ENCODE measurements around the gene SEMA7A. TPM values are rescaled to one million over a fixed set of nuclear protein-coding genes. Genes with fewer than 3 reads are reported as not detected.
"Not testable (repeated sequence)": the region's sequence is repeated elsewhere in the genome, so short reads cannot be mapped to it uniquely, and the experiment has no call there.

The SEMA7A gene
- polyA plus RNA-seq, 1 of the 3 experiments (the other 2 are of a cell fraction) = 1.3 TPM

DNA sequence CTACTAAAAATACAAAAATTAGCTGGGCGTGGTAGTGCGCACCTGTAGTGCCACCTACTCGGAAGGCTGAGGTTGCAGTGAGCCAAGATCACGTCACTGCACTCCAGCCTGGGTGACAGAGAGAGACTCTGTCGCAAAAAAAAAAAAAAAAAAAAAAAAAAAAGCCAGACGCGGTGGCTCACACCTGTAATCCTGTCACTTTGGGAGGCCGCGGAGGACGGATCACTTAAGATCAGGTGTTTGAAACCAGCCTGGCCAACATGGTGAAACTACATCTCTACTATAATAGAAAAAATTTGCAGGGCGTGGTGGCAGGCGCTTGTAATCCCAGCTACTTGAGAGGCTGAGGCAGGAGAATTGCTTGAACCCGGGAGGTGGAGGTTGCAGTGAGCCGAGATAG, 26.0 kb upstream of the SEMA7A start:
- WGBS (ENCODE audit: low lambda C conversion rate) = 86% methylated on average over 13 of the region's 14 CpGs
- H3K4me1 ChIP-seq (ENCODE audit: control insufficient read depth in 1 of 2, insufficient read depth in 2 of 2, low read depth in 1 of 2, low read length in 1 of 2); H4K20me1 ChIP-seq (ENCODE audit: insufficient read depth); DNase-seq; H3K9me2 ChIP-seq; POLR2A ChIA-PET; H3F3A ChIP-seq (replicated peaks; ENCODE audit: insufficient read depth); H3K9me3 ChIP-seq; H3K27ac ChIP-seq (ENCODE audit: low read depth in 2 of 2, low read length in 1 of 2); H3K27me3 ChIP-seq (ENCODE audit: insufficient read depth): not testable (repeated sequence)
- Histone ChIP-seq H3K79me2 (ENCODE audit: insufficient read depth) (peaks cover 28% of the 10 kb centered on the region), H3K9ac (peak overlapping the region; percentile 69; the same call in 1 of the 2 replicates), H2AFZ (ENCODE audit: low read depth) (0 out of 2 replicates have a peak overlapping the region, but pooled peaks have one; percentile 85), H3K4me2 (peak overlapping the region; percentile 82), H3K36me3 (replicated peaks in 1 of 2; ENCODE audit: control insufficient read depth in 1 of 2, insufficient read depth in 2 of 2, low read length in 1 of 2) (peaks cover 10 to 17% of the 10 kb centered on the region in 2 experiments), H3K4me3 (ENCODE audit: low read depth in 2 of 2, low read length in 1 of 2) (peak overlapping the region; percentile 77 to 78)
- CTCF ChIA-PET = interaction anchor here (1.4 to 36.5 kb wide), 2 partner anchors 21 to 82 kb away, joined by 11 to 779 read pairs; partner anchors contain the start of gene CYP11A1

DNA sequence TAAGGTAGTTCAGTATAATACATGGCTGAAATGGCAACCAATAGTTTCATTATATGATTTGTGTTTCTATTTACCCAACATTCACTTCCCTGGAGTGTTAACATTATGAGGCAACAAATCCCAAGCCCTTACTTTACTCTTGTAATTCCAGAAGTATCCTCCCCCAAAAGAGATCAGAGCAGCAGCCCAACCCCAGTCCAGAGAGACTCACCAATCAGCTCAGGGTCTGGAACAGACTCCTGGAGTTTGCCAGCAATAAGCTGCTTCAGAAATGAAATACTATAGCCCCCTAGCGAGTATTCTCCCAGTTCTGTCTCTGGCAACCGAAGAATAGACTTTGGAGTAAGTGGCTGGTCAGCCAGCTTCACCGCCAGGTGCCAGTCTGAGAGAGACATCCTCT, 24.7 kb upstream of the SEMA7A start:
- Histone ChIP-seq H4K20me1 (ENCODE audit: insufficient read depth) (no peaks in the 10 kb centered on the region), H2AFZ (ENCODE audit: low read depth) (no peak overlapping the region), H3K79me2 (ENCODE audit: insufficient read depth) (peaks cover 26% of the 10 kb centered on the region), H3K4me1 (ENCODE audit: control insufficient read depth in 1 of 2, insufficient read depth in 2 of 2, low read depth in 1 of 2, low read length in 1 of 2) (peaks cover 0 to 6% of the 10 kb centered on the region in 2 experiments; a peak in 1 of 4 replicates), H3K36me3 (replicated peaks in 1 of 2; ENCODE audit: control insufficient read depth in 1 of 2, insufficient read depth in 2 of 2, low read length in 1 of 2) (peaks cover 17 to 18% of the 10 kb centered on the region in 2 experiments), H3K27ac (ENCODE audit: low read depth in 2 of 2, low read length in 1 of 2) (no peak overlapping the region), H3K4me2 (no peak overlapping the region), H3K9me2 (no peaks in the 10 kb centered on the region), H3K27me3 (ENCODE audit: insufficient read depth) (no peaks in the 10 kb centered on the region), H3F3A (replicated peaks; ENCODE audit: insufficient read depth) (peaks cover 4% of the 10 kb centered on the region), H3K9me3 (no peaks in the 10 kb centered on the region), H3K9ac (no peak overlapping the region), H3K4me3 (ENCODE audit: low read depth in 2 of 2, low read length in 1 of 2) (no peak overlapping the region)
- CTCF ChIA-PET = interaction anchor here (0.7 to 36.5 kb wide), 4 partner anchors 8 to 115 kb away, joined by 3 to 779 read pairs (median 4); partner anchors contain the start of gene CYP11A1
- 100% methylated on average over 2 of the region's 3 CpGs for WGBS (ENCODE audit: low lambda C conversion rate)
- POLR2A ChIA-PET = no interaction called here
- no peak for DNase-seq
- no peak for TF ChIP-seq GATA2 (CRISPR knock-in tag; IDR thresholded peaks at IDR 0.05)
- TF ChIP-seq, protein P1, sequence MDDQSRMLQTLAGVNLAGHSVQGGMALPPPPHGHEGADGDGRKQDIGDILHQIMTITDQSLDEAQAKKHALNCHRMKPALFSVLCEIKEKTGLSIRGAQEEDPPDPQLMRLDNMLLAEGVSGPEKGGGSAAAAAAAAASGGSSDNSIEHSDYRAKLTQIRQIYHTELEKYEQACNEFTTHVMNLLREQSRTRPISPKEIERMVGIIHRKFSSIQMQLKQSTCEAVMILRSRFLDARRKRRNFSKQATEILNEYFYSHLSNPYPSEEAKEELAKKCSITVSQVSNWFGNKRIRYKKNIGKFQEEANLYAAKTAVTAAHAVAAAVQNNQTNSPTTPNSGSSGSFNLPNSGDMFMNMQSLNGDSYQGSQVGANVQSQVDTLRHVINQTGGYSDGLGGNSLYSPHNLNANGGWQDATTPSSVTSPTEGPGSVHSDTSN (IDR thresholded peaks at IDR 0.05) = no peak
- TF ChIP-seq, protein P2, sequence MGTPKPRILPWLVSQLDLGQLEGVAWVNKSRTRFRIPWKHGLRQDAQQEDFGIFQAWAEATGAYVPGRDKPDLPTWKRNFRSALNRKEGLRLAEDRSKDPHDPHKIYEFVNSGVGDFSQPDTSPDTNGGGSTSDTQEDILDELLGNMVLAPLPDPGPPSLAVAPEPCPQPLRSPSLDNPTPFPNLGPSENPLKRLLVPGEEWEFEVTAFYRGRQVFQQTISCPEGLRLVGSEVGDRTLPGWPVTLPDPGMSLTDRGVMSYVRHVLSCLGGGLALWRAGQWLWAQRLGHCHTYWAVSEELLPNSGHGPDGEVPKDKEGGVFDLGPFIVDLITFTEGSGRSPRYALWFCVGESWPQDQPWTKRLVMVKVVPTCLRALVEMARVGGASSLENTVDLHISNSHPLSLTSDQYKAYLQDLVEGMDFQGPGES (IDR thresholded peaks at IDR 0.05; ENCODE audit: low read depth, low read length) = no peak
- TF ChIP-seq, protein P3, sequence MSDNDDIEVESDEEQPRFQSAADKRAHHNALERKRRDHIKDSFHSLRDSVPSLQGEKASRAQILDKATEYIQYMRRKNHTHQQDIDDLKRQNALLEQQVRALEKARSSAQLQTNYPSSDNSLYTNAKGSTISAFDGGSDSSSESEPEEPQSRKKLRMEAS (IDR thresholded peaks at IDR 0.05; ENCODE audit: low read depth) = no peak
- no peak for TF ChIP-seq FOXM1 (IDR thresholded peaks at IDR 0.05; ENCODE audit: low read depth)
- no peak for TF ChIP-seq NFIC (IDR thresholded peaks at IDR 0.05; ENCODE audit: borderline replicate concordance)
- no peak for TF ChIP-seq JUND (IDR thresholded peaks at IDR 0.05)
- TF ChIP-seq NRF1 (IDR thresholded peaks at IDR 0.05; ENCODE audit: low read depth, low read length) = no peak
- TF ChIP-seq, protein P4, sequence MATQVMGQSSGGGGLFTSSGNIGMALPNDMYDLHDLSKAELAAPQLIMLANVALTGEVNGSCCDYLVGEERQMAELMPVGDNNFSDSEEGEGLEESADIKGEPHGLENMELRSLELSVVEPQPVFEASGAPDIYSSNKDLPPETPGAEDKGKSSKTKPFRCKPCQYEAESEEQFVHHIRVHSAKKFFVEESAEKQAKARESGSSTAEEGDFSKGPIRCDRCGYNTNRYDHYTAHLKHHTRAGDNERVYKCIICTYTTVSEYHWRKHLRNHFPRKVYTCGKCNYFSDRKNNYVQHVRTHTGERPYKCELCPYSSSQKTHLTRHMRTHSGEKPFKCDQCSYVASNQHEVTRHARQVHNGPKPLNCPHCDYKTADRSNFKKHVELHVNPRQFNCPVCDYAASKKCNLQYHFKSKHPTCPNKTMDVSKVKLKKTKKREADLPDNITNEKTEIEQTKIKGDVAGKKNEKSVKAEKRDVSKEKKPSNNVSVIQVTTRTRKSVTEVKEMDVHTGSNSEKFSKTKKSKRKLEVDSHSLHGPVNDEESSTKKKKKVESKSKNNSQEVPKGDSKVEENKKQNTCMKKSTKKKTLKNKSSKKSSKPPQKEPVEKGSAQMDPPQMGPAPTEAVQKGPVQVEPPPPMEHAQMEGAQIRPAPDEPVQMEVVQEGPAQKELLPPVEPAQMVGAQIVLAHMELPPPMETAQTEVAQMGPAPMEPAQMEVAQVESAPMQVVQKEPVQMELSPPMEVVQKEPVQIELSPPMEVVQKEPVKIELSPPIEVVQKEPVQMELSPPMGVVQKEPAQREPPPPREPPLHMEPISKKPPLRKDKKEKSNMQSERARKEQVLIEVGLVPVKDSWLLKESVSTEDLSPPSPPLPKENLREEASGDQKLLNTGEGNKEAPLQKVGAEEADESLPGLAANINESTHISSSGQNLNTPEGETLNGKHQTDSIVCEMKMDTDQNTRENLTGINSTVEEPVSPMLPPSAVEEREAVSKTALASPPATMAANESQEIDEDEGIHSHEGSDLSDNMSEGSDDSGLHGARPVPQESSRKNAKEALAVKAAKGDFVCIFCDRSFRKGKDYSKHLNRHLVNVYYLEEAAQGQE (IDR thresholded peaks at IDR 0.05; ENCODE audit: low read depth, low read length) = no peak
- TF ChIP-seq GABPA (IDR thresholded peaks at IDR 0.05; ENCODE audit: low read depth) = no peak
- no peak for TF ChIP-seq RXRA (IDR thresholded peaks at IDR 0.05; ENCODE audit: borderline replicate concordance, low read depth)
- no peak for TF ChIP-seq MXI1 (IDR thresholded peaks at IDR 0.05; ENCODE audit: low read depth, low read length)
- no peak for TF ChIP-seq TCF12 (IDR thresholded peaks at IDR 0.05)
- TF ChIP-seq, protein P5, sequence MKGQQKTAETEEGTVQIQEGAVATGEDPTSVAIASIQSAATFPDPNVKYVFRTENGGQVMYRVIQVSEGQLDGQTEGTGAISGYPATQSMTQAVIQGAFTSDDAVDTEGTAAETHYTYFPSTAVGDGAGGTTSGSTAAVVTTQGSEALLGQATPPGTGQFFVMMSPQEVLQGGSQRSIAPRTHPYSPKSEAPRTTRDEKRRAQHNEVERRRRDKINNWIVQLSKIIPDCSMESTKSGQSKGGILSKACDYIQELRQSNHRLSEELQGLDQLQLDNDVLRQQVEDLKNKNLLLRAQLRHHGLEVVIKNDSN (IDR thresholded peaks at IDR 0.05; ENCODE audit: borderline replicate concordance, low read depth) = no peak
- TF ChIP-seq, protein P6, sequence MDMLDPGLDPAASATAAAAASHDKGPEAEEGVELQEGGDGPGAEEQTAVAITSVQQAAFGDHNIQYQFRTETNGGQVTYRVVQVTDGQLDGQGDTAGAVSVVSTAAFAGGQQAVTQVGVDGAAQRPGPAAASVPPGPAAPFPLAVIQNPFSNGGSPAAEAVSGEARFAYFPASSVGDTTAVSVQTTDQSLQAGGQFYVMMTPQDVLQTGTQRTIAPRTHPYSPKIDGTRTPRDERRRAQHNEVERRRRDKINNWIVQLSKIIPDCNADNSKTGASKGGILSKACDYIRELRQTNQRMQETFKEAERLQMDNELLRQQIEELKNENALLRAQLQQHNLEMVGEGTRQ (IDR thresholded peaks at IDR 0.05; ENCODE audit: borderline replicate concordance, low read depth, low read length) = no peak

DNA sequence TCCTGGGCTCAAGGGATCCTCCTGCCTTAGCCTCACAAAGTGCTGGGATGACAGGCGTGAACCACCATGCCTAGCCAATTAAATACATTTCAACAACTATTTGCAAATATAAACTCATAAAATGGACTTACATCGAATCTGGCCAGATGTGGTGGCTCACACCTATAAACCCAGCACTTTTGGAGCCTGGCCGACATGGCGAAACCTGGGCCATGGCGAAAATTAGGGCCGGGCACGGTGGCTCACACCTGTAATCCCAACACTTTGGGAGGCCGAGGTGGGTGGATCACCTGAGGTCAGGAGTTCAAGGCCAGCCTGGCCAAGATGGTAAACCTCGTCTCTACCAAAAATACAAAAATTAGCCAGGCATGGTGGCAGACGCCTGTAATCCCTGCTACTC, 23.3 kb upstream of the SEMA7A start:
- Histone ChIP-seq H3K36me3 (replicated peaks in 1 of 2; ENCODE audit: control insufficient read depth in 1 of 2, insufficient read depth in 2 of 2, low read length in 1 of 2) (peaks cover 14 to 30% of the 10 kb centered on the region in 2 experiments), H3K79me2 (ENCODE audit: insufficient read depth) (peaks cover 14% of the 10 kb centered on the region)
- DNase-seq; H3K9me2 ChIP-seq; H3K27ac ChIP-seq (ENCODE audit: low read depth in 2 of 2, low read length in 1 of 2); H3K4me1 ChIP-seq (ENCODE audit: control insufficient read depth in 1 of 2, insufficient read depth in 2 of 2, low read depth in 1 of 2, low read length in 1 of 2); H3K27me3 ChIP-seq (ENCODE audit: insufficient read depth); H3K9me3 ChIP-seq; POLR2A ChIA-PET; H2AFZ ChIP-seq (ENCODE audit: low read depth); H3F3A ChIP-seq (replicated peaks; ENCODE audit: insufficient read depth); H4K20me1 ChIP-seq (ENCODE audit: insufficient read depth); H3K9ac ChIP-seq; H3K4me2 ChIP-seq; H3K4me3 ChIP-seq (ENCODE audit: low read depth in 2 of 2, low read length in 1 of 2): not testable (repeated sequence)
- 96% methylated on average over 9 of the region's 10 CpGs for WGBS (ENCODE audit: low lambda C conversion rate)
- CTCF ChIA-PET = interaction anchor here (0.7 to 36.5 kb wide), 3 partner anchors 18 to 79 kb away, joined by 3 to 779 read pairs (median 4); partner anchors contain the start of gene CYP11A1
